Thyroid gland (tissue), 4 donors: ENCODE data around the gene RAD21L1.

Experiments
- CTCF ChIP-seq, 6 experiments: fragments of 200-600 bp in 3 of 6; fragments of 450-650 bp in 3 of 6; sonication (generic) in 3 of 6; IDR thresholded peaks; one replicate each; pipeline ENCODE4 v1.5.1; 2016 to 2019; ENCODE audit warnings: antibody characterized with exemption in 6 of 6, mild to moderate bottlenecking in 2 of 6, inconsistent platforms in 1 of 6, moderate library complexity in 1 of 6
- POLR2A ChIP-seq, 2 donors: fragments of 450-650 bp; IDR thresholded peaks; one replicate each; pipeline ENCODE4 v1.6.1; 2017; ENCODE audit warnings: antibody characterized with exemption in 2 of 2, mild to moderate bottlenecking in 2 of 2, moderate library complexity in 1 of 2

- TF ChIP-seq CTCF (IDR thresholded peaks at IDR 0.05) (no peak), POLR2A (IDR thresholded peaks at IDR 0.05) (no peak)
These were observed 68.7 kb downstream of the RAD21L1 start for GRCh38 chr20:1294497-1294896.
